Cardiac muscle cell (in vitro differentiated cells and primary cell): ENCODE measurements around the gene RPS25. TPM values are rescaled to one million over a fixed set of nuclear protein-coding genes. Genes with fewer than 3 reads are reported as not detected.

ENCODE experiments used
- DNase-seq, 2 donors: peaks; one replicate each; pipeline versions ENCODE4 v3.0.0 to v3.0.0-alpha.2; 2010 to 2017; ENCODE audit warnings: low read depth in 1 of 2, low spot score in 1 of 2
- H3K27ac ChIP-seq: fragments of 200-600 bp; sonication (generic); 2 replicates; pipeline ENCODE4 v1.5.1; 2016
- H3K27me3 ChIP-seq: fragments of 200-600 bp; sonication (generic); 2 replicates; pipeline ENCODE4 v1.6.0; 2016; ENCODE audit warnings: control low read depth
- H3K36me3 ChIP-seq: fragments of 200-600 bp; sonication (generic); 2 replicates; pipeline ENCODE4 v1.5.1; 2016; ENCODE audit warnings: control low read depth
- H3K4me1 ChIP-seq: fragments of 200-600 bp; sonication (generic); 2 replicates; pipeline ENCODE4 v1.8.1; 2017; ENCODE audit warnings: low read depth, mild to moderate bottlenecking, mixed run types
- H3K4me3 ChIP-seq: fragments of 200-600 bp; sonication (generic); 2 replicates; pipeline ENCODE4 v1.5.1; 2016; ENCODE audit warnings: mild to moderate bottlenecking
- H3K9me3 ChIP-seq: fragments of 200-600 bp; sonication (generic); 2 replicates; pipeline ENCODE4 v1.5.1; 2017; ENCODE audit warnings: low read depth, mild to moderate bottlenecking, control low read depth
- polyA plus RNA-seq: library from polyadenylated mRNA; unstranded; fragments of >200 nt; fragmentation: Nextera tagmentation; extraction: Ambion mirVana; gene quantifications from 2 replicates; pipeline ENCODE4 v1.2.1, GENCODE V29; 2016
- total RNA-seq: library from RNA; depleted of rRNA; stranded (reverse); fragments of >200 nt; gene quantifications from 2 replicates; pipeline ENCODE4 v1.2.3, GENCODE V29; 2016
- TF ChIP-seq, protein P1 (sequence below): IDR thresholded peaks from 2 replicates; pipeline ENCODE4 v1.5.1; 2012; ENCODE audit warnings: low read depth, mild to moderate bottlenecking, low read length

RPS25 gene
- total and polyA plus RNA-seq, 2 experiments from 2014 or later, result 837 to 1,114 TPM

- TF ChIP-seq, protein P1, sequence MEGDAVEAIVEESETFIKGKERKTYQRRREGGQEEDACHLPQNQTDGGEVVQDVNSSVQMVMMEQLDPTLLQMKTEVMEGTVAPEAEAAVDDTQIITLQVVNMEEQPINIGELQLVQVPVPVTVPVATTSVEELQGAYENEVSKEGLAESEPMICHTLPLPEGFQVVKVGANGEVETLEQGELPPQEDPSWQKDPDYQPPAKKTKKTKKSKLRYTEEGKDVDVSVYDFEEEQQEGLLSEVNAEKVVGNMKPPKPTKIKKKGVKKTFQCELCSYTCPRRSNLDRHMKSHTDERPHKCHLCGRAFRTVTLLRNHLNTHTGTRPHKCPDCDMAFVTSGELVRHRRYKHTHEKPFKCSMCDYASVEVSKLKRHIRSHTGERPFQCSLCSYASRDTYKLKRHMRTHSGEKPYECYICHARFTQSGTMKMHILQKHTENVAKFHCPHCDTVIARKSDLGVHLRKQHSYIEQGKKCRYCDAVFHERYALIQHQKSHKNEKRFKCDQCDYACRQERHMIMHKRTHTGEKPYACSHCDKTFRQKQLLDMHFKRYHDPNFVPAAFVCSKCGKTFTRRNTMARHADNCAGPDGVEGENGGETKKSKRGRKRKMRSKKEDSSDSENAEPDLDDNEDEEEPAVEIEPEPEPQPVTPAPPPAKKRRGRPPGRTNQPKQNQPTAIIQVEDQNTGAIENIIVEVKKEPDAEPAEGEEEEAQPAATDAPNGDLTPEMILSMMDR, result no peak
- Histone ChIP-seq H3K9me3 (no peaks in the 10 kb centered on the region), H3K27me3 (no peaks in the 10 kb centered on the region), H3K27ac (no peak overlapping the region), H3K36me3 (peaks cover 15% of the 10 kb centered on the region), H3K4me1 (no peaks in the 10 kb centered on the region), H3K4me3 (no peak overlapping the region)
- no peak for DNase-seq
These were observed 11.5 kb downstream of the RPS25 start for GRCh38 chr11:119006656-119007055.

- Histone ChIP-seq H3K27ac (no peak overlapping the region), H3K9me3 (no peaks in the 10 kb centered on the region), H3K36me3 (peaks cover 24% of the 10 kb centered on the region), H3K27me3 (no peaks in the 10 kb centered on the region), H3K4me1 (no peaks in the 10 kb centered on the region), H3K4me3 (no peak overlapping the region)
- TF ChIP-seq, protein P1, result no peak
- DNase-seq, result no peak
These were observed 17.2 kb downstream of the RPS25 start for GRCh38 chr11:119000906-119001305.

DNA sequence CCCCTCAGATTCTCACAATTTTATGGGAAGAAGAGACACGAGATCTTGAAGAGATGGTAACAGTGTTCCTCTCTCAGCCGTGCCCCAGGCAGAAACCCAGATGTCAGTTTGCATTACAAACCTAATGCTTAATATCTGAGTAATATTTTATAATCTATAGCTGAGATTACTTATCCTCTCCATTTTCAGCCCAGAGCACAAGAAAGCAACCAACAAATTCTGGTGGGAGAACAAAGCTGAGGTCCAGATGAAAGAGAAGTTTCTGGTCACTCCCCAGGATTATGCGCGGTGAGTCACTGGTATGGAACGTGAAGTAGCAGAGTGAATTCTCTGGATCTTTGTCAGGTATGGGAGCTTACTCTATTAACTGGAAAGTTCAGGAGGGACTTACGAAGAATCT, 19.3 kb downstream of the RPS25 start:
- TF ChIP-seq, protein P1, result no peak
- peak overlapping the region; percentile 59 for H3K4me3 ChIP-seq
- H3K4me1 ChIP-seq, result no peaks in the 10 kb centered on the region
- H3K36me3 ChIP-seq, result peaks cover 21% of the 10 kb centered on the region
- H3K9me3 ChIP-seq, result no peaks in the 10 kb centered on the region
- H3K27ac ChIP-seq, result no peak overlapping the region
- peak in 1 of 2 donors; percentile 65 for DNase-seq
- no peaks in the 10 kb centered on the region for H3K27me3 ChIP-seq

DNA sequence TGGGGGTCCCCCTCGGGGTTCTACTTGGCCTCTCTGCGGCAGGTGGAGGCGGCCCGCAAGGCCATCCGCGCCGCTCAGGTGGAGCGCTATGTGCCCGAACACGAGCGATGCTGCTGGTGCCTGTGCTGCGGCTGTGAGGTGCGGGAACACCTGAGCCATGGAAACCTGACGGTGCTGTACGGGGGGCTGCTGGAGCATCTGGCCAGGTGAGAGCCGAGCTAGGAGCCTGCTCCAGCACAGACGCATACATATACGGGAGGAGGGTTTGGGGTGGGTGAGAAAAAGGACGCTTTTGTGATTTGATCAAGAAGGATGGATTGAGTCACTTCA, 19.8 kb downstream of the RPS25 start:
- Histone ChIP-seq H3K9me3 (no peaks in the 10 kb centered on the region), H3K27ac (peak overlapping the region; percentile 36), H3K4me3 (peak overlapping the region; percentile 59), H3K4me1 (no peaks in the 10 kb centered on the region), H3K27me3 (no peaks in the 10 kb centered on the region), H3K36me3 (peaks cover 19% of the 10 kb centered on the region)
- TF ChIP-seq, protein P1, result no peak
- DNase-seq, result no peak

DNA sequence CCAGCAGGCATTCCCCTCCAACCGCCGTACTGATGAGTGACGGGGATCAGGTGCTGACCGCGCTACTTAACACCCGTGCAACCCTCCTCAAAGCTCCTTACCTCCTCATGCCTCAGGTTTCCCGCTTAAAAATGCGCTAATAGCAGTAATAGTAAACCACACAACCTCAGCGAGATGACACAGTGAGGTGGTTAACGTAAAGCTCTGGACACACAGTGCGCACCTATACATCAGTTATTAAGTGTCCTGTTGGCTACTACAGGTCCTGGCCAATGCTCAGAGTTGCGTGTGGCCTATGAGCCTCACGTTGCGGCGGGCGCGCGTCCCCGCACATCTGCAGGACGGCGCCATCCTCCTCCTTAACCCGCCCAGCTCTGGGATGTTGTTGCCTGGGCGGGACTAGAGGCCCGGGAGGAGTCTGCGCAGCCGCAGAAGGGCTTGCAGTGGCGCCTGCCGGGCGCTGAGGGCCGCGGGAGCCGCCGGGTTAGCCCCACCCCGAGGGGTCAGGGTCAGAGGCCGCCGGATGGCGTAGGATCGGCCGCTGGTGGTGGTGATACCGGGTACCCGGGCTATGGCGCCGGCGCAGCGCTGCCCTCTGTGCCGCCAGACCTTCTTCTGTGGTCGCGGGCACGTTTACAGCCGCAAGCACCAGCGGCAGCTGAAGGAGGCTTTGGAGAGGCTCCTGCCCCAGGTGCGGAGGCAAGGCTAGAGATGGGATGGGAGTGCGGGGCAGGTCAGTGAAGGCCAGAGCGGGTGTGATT, 20.3 kb downstream of the RPS25 start, which contains the start of gene CENATAC:
Gene CENATAC (plus strand): TSS at position 512 of the 761 bp plus-strand sequence. CDS start 60 bp downstream, at position 572.
- Histone ChIP-seq H3K9me3 (no peaks in the 10 kb centered on the region), H3K27me3 (no peaks in the 10 kb centered on the region), H3K4me1 (no peaks in the 10 kb centered on the region), H3K27ac (peak within 1 kb of the TSS; percentile 36), H3K4me3 (peak within 1 kb of the TSS; percentile 59), H3K36me3 (peaks cover 19% of the 10 kb centered on the region)
- TF ChIP-seq, protein P1, result no peak
- peak; percentile 87 to 94 for DNase-seq
